Measurements from ENCODE around the gene CATSPERD. TPM values are rescaled to one million over a fixed set of nuclear protein-coding genes. Genes with fewer than 3 reads are reported as not detected.

Gene CATSPERD
- total and polyA plus RNA-seq, 9 of the 15 experiments (the other 6 are each of a cell fraction or from before 2014, with no cell fraction given): not detected

- Histone ChIP-seq H2AFZ (ENCODE audit: low read depth, low read length) (no peak overlapping the region), H3K4me1 (replicated peaks in 1 of 2; ENCODE audit: control insufficient read depth in 2 of 2, insufficient read depth in 2 of 2, low read length in 2 of 2) (no peaks in the 10 kb centered on the region; a peak in 1 of 5 replicates), H4K20me1 (replicated peaks; ENCODE audit: control insufficient read depth, insufficient read depth, low read length) (no peaks in the 10 kb centered on the region), H3K4me3 (no peak overlapping the region), H3K4me2 (ENCODE audit: insufficient read depth, low read length) (no peak overlapping the region), H3K36me3 (ENCODE audit: control insufficient read depth, insufficient read depth, low read length) (no peaks in the 10 kb centered on the region), H3K9me3 (replicated peaks; ENCODE audit: control insufficient read depth, insufficient read depth, low read depth, low read length) (no peaks in the 10 kb centered on the region), H3K9me1 (ENCODE audit: control insufficient read depth, insufficient read depth, low read length) (no peaks in the 10 kb centered on the region), H3K9ac (ENCODE audit: insufficient read depth in 1 of 2, low read depth in 2 of 2, low read length in 2 of 2) (no peak overlapping the region), H3K27ac (ENCODE audit: extremely low read depth, low read depth, low read length) (no peak overlapping the region), H3K27me3 (ENCODE audit: control insufficient read depth in 2 of 2, insufficient read depth in 2 of 2, low read length in 2 of 2) (peaks cover 12 to 29% of the 10 kb centered on the region in 2 experiments; a peak in 3 of 5 replicates), H3K79me2 (ENCODE audit: control insufficient read depth, insufficient read depth, low read length) (no peaks in the 10 kb centered on the region)
- POLR2A ChIA-PET: interaction anchor here (0.7 kb wide), 1 partner anchor 35 kb away, joined by 3 read pairs; no protein-coding TSS in a partner anchor
- FAIRE-seq (no peak), DNase-seq (ENCODE audit: extremely low read depth in 1 of 4, low spot score in 3 of 4) (no peak), ATAC-seq (no peak)
- CTCF ChIA-PET (ENCODE audit: low intra/inter-chr PET ratio): no interaction called here
- no TSS peak for BruUV-seq (replicated peaks)
- intact Hi-C loops (cut with micrococcal nuclease) (no loop called here), in situ Hi-C loops (cut with MboI) (no loop called here)
- 10% methylated on average over 5 of the region's 6 CpGs for WGBS (ENCODE audit: insufficient coverage, low coverage, missing lambda C conversion rate)
- TF ChIP-seq USF2 (CRISPR knock-in tag; IDR thresholded peaks at IDR 0.05) (no peak), PURB (CRISPR knock-in tag; IDR thresholded peaks at IDR 0.05; ENCODE audit: low read depth) (no peak), ZC3H8 (IDR thresholded peaks at IDR 0.05) (no peak), PHF20 (IDR thresholded peaks at IDR 0.05; ENCODE audit: partially characterized antibody) (no peak), MTA3 (IDR thresholded peaks at IDR 0.05; ENCODE audit: borderline replicate concordance) (no peak), CHCHD3 (CRISPR knock-in tag; IDR thresholded peaks at IDR 0.05) (no peak), SMAD4 (CRISPR knock-in tag; conservative IDR thresholded peaks at IDR 0.05) (no peak), AFF4 (CRISPR knock-in tag; IDR thresholded peaks at IDR 0.05) (no peak), SIRT6 (IDR thresholded peaks at IDR 0.05; ENCODE audit: low read depth, low read length) (no peak), NFIC (IDR thresholded peaks at IDR 0.05) (peak; percentile 59), HLTF (IDR thresholded peaks at IDR 0.05) (no peak), IRF2 (CRISPR knock-in tag; IDR thresholded peaks at IDR 0.05) (no peak), NRF1 (conservative IDR thresholded peaks at IDR 0.05 in 1 of 2, IDR thresholded peaks at IDR 0.05 in 1 of 2) (peak; percentile 71 to 74), FOXO4 (CRISPR knock-in tag; IDR thresholded peaks at IDR 0.05) (no peak), TAF9B (IDR thresholded peaks at IDR 0.05; ENCODE audit: partially characterized antibody) (no peak), DDX20 (tag; IDR thresholded peaks at IDR 0.05; ENCODE audit: low read depth) (no peak), KLF16 (IDR thresholded peaks at IDR 0.05) (no peak), FOXP1 (CRISPR knock-in tag; IDR thresholded peaks at IDR 0.05) (no peak)
Observed at GRCh38 chr19:5753743-5754142, 33.3 kb downstream of the CATSPERD start.

Data from K562 (cell line).